HG03060 (cell line): ENCODE data around the gene WDR82.

ENCODE experiments used
- ATAC-seq: cut with Tn5 transposase; IDR thresholded peaks from one replicate; pipeline ENCODE4 v1.9.1; 2021; ENCODE audit warnings: low read depth, moderate number of reproducible peaks; ENCODE audit not compliant: unreplicated experiment

The WDR82 gene

DNA sequence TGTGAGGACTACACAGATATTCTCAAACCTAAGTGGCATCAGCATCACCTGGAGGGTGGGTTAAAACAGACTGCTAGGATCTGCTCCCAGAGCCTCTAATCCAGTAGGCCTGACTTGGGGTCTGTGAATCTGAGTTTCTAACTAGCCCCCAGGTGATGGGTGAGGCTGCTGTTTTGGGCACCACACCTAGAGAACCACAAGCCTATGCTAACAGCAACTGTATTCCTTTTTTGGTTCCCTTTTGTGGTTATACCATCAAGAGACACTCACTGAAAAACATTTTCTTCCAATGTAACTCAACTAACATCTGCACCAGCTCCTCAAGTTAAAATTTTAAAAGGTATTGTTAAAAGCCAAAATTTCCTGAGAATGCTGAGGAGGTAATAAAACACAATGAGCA lies 16.0 kb downstream of the WDR82 start:
- no peak for ATAC-seq

DNA sequence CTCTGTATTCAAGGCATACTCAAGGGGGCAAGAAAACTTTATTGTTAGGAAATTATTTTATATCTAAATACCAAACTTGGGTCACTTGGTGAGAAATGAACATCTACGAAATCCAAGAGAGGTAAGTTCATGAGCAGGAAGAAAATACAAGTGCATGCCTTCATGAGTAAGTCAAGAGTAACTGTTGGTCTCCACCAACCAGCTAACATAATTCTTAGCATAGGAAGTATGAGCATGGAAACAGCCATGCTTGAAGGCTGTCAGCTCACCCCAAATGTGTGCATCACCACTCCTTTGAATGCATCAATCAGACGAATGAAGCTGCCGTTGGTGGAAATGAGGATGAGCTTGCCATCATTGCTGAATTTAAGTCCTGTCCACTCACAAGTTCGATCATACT lies 19.0 kb downstream of the WDR82 start:
- no peak for ATAC-seq

DNA sequence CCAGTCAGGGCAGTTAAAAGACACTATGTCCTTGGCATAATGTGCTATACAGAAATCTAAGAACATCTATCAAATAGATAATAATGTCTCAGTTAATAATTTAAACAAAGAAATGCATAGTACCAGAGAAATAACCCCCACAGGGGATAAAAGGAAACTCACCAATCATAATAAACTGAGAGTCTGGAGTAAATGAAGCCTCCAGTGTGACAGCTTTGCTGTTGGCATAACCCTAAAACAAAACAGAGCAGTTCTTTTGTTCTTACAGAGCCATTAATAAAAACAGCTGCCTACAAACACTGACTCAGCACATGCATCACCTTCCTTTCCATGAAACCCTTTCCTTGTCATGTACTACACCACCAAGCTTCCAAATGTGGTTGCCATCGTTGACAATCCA lies 19.4 kb downstream of the WDR82 start:
- ATAC-seq = no peak

DNA sequence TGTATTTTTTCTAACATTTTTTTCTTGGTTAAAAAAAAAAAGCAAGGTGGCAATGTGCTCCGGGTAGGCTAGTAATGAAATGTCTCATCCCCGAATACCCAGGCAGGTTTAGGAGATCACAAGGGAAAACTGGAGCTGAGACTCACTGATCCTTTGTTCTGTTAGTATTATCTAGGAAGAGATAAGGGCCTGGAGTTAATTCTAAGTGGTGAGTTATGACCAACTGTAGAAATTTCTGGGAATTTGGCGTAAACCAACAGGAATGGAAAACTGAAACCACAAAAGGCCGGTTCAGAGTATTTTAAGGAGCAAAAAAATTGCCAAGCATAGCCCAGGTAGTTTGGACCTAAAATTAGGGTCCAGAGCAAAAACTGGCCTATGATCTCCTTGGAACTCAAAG lies 20.5 kb downstream of the WDR82 start:
- ATAC-seq = no peak

DNA sequence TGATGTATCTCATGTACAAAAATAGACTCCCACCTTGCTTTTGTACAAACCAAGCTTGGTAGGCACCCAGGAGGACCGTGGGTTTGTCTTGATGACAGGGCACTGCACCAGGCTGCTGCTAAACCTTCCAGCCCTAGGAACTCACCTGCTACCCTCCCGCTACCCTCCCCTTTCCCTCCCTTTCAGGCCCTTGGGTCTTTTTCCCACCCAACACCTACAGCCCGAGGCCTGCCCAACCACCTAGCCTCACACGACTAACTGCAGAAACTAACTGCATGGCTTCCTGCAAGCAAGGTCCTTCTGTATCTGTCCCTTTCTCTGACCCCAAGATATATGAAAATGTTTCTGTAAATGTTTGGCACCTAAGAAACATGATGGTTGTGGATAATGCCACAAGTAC lies 21.8 kb downstream of the WDR82 start:
- ATAC-seq = no peak

DNA sequence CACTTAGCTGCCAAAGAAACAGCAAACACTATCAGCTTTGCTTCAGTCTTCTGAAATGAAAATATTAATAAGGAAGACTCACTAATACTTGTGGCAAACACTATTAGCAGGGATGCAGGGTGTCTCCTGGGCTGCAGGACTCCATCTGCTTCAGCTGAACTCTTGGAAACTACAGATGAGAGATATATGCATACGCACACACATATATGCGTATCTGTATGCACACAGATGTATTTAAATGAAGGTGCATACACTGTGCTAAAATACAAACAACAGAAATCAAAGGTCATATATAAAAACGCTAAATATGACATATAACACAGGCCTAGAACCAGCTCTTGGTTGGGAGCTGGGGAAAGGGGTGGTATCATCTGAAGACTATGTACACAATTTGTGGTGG lies 22.3 kb downstream of the WDR82 start:
- no peak for ATAC-seq

DNA sequence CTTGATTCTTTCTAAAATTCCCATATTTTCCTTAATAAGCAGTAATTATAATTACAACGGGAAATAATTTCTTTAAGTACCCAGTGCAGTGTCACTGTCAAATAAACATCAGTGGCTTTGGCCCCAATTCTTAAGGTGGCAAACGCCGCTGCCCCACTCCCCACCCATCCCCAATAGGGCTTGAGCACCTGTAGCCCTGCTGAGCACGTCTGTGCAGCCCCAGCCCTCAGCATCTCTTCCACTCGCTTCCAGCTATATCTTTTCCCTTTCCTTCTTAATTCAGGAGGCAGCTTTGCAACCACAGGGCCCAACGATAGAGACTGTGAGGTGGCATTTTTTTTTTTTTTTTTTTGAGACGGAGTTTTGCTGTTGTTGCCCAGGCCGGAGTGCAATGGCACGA lies 23.8 kb downstream of the WDR82 start:
- no peak for ATAC-seq

DNA sequence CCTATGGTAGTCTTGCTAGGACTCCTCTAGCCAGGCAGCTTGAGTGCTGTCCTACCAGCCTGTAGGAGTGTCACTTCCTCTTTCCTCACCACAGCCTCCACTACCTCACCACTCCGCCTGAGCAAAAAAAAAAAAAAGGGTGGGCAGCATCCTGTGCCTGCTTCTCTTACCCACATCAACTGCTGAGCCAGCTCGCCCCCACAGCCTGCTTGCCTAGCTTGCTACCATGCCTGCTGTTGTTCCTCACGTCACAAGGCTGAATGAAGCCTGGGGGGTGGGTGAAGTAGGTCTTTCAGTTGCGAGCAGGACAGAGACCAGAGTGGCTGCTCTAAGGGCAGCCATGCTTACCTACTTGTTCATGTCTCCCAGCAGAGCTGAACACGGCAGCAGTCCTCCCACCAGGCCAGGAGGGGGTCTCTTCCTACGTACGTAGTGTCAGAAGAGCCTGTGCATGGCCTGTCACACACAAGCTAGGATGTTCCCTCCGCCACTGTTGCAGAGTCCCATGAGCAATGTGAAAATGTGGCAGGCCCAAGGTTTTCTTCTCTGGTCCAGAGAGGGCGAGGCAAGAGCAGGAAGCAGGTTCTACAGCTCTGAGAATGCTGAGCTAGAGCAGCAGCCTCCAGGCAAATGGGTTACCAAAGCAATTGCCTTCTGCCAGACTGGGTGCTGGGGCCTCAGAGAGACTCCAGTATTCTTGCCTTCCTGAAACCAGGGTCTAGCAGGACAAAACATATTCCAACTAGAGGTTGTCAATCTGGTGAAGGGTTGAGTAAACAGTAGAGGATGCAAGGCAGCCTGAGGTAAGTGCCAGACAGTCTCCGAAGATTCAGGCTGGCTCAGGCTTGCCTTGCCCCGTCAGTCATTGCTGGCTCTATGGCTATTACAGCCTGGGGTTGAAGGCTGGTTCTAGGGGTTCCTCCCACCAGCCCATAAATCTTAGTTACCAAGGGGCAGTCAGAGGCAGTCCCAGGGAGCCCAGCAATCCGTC lies 24.8 kb downstream of the WDR82 start:
- ATAC-seq = peak; percentile 94

DNA sequence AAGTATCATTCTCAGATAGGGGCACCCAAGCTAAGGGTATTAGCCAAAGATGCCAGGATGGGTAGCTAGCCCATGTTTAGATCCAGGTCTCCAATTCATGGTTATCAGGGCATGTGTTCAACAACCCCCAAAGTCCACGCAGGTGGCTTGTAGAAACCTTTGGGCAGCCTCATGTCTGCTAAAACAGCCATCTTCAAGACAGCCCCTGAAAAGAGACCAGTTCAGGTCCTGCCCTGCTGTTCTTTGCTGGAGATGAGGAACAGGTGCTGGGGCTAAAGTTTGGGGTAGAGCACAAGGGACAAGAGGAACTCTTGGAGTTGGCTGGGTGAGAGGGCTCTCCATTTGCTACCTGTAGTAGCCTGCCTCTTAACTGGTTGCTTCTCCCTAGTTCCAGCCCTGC lies 28.3 kb downstream of the WDR82 start:
- no peak for ATAC-seq

DNA sequence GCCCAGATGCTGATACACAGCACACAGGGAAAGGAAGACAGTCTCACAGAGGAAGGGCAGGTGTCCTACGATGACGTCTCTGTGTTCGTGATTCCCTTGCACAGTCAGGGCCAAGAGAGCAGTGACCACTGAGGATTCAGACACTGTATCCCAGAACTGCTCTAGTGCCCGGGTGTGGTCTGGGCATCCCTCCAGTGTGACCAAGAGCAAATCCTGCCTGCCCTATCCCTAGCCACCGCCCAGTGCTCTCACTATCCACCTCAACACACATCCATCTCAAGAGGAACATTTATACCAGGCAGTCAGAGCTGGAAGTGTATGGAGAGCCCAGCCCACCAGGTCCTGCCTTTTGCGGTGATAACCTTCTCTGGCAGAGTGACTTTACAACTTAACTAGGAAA lies 28.8 kb downstream of the WDR82 start:
- ATAC-seq = no peak

DNA sequence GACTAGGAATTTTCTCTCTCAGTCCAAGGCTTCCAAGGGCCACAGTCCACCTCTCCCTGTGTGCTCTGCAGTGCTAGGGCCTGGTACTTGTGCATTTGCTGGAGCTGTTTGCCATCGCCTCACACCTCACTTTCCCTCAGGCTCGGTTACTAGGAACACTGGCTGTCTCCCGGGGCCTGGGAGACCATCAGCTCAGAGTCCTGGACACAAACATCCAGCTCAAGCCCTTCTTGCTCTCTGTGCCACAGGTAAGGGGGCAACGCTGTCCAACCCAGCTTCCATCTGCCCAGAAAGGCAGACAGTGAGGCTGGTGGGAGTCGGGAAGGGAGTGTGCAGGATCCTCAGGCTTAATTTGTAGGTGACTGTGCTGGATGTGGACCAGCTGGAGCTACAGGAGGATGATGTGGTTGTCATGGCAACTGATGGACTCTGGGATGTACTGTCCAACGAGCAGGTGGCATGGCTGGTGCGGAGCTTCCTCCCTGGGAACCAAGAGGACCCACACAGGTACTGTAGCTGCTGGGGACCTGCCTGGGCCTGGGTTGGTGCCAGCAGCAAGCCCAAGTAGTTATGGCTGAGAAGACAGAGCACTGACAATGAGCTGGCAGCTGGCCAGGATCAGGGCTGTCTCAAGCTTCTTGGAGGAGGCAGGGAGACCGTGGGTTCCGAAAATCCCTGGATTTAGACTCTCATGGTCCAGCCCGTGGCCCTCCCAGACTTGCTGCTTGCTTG lies 29.5 kb downstream of the WDR82 start:
- no peak for ATAC-seq

DNA sequence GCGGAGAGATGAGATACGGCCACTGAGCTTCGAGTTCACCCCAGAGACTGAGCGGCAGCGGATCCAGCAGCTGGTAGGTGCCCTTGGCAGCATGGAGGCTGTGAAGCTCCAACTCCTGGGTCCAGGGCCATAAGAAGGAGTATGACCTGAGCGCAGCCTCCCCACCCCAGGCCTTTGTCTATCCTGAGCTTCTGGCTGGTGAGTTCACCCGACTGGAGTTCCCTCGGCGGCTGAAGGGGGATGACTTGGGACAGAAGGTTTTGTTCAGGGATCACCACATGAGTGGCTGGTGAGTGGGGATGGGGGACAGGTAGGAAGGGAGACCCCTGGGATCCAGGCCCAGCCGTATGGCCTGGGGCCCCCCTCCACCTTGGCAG lies 30.3 kb downstream of the WDR82 start:
- no peak for ATAC-seq

DNA sequence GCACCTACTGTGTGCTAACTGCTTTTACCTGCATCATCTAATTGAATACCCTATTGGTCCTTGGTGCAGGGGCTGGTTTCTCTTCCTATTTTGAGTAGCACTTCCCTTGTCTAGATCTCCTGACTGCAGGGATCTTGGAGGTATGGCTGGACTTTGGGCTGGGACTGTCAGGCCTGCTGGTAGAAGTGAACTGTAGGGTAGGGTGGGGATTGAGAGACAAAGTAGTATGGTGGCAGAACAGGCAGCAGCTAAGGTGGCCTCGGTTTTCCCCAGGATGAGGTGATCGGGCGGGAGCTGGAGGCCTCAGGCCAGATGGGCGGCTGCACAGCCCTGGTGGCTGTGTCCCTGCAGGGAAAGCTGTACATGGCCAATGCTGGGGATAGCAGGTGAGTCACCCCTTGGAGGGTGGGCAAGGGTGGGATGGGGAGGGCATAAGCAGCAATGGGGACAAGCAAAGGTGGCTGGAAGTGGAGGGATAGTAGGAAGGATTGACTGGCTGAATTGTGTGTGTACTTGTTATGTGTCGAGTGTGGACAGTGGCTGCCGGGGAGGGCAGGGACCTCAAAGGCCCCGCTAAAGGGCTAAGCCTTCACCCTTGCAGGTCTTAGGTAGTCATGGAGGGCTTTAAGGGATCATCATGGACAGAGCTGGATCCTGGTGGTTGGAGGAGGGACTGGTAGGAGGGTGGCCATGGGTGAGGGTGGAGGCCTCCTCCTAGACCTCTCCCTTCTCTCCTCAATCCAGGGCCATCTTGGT lies 30.9 kb downstream of the WDR82 start:
- ATAC-seq = no peak

DNA sequence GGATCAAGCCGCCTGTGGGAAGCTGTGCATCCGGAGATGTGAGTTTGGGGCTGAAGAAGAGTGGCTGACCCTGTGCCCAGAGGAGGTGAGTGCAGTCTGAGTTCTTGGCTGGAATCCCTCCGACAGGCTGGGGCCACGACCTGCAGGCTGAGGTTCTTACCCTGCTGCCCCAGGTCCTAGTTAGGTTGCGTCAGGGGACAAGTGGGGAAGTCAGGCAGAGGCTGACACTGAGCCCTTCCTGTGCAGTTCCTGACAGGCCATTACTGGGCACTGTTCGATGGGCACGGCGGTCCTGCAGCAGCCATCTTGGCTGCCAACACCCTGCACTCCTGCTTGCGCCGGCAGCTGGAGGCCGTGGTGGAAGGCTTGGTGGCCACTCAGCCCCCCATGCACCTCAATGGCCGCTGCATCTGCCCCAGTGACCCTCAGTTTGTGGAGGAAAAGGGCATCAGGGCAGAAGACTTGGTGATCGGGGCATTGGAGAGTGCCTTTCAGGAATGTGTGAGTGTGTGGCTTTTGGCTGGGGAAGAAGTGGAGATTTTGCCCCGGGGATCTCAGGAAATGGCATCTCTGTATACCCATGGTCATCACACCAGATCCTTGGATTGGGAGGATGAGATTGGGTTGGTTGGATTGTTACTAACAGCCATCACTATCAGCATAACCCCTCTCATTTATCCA lies 31.6 kb downstream of the WDR82 start:
- no peak for ATAC-seq

DNA sequence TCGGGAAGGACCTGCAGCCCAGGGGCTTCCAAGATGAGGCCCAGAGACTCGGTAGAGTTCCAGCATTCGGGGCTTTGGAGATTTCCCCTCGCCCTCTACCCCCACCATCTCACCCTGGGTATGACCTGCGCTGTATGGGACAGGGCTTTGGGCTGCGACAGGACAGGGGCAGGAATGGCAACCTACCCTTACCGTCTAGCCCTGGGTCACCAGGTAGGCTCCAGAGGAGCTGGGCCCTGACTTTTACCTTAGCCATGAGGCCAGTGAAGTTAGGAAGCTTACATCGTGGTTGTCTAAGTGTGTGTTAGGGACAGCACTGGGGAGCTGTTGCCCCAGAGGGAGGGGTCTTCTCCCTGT lies 32.2 kb downstream of the WDR82 start:
- ATAC-seq = no peak

DNA sequence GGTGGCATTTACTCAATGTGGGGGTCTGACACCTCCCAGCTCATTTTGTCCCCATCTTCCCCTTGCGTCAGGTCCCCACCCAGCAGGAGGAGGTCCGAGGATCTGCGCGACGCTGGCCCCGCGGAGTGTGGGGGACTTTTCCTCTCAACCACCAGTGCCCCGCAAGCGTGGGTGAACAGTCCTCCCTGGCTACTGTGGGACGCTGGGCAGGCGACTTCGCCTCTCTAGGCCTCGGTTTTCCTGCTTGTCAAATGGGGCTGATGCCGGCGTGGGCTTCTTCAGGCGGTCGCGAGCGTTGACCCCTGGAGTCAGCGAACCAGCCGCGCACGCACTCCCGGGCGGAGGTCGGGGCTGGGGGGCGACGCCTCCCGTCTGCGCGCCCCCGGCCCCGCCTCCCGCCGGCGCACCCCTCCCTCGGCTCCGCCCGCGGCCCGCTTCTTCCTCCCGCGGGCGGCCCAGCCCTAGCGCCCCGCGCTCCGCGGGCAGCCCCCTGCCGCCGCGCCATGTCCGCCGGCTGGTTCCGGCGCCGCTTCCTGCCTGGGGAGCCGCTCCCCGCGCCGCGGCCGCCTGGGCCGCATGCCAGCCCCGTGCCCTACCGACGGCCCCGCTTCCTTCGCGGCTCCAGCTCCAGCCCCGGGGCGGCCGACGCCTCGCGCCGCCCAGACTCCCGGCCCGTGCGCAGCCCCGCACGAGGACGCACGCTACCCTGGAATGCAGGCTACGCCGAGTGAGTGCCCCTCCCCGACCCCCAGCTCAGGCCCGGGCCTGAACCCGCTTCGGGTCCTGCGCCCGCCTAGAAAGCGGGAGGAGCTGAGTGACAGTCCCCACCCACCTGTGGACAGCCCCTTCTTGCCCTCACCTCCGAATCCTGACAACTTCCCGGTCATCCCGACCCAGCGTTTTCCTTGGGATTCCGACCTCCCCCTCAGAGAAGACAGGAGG lies 32.9 kb downstream of the WDR82 start, which contains the start of gene PPM1M:
TSS of gene PPM1M (plus strand) at position 438 of the 942 bp plus-strand sequence. CDS start at position 504, 66 bp downstream.
- ATAC-seq = no peak

DNA sequence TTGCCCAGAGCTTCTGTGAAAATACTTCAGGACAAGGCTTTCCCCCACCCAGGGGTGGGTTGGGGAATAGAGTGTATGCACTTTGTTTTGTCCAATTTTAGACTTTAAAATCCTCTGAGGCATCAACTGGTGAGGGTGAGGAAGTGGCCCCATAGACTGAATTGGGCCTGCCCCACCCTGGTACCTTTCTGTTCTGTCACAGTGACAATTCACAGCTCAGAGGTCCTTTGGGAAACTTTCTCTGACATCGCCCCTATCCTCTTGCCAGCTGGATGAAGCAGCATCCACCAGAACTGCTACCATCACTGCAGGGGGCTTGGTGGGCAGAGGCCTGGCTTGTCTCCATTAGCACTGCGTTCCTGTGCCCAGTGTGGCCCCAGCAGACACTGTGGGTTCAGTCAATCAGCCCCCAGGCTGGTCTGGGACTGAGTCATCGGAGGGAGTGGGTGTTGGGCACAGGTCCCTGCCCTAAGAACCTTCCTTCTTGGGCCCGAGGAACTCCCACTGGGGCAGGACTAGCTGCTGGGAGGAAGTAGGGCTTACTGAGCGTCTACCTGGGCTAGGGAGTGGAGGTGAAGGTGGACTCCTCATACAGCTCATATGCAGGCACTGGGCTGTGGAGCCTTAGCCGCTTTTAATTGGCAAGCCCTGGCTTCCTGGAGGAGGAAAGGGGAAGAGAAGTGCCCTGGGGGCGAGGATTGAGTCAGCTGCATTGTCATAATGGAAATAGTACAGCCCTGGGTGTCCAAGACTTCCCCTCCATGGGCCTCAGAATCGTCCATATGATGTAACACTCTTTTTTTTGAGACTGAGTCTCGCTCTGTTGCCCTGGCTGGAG lies 34.4 kb downstream of the WDR82 start:
- no peak for ATAC-seq

DNA sequence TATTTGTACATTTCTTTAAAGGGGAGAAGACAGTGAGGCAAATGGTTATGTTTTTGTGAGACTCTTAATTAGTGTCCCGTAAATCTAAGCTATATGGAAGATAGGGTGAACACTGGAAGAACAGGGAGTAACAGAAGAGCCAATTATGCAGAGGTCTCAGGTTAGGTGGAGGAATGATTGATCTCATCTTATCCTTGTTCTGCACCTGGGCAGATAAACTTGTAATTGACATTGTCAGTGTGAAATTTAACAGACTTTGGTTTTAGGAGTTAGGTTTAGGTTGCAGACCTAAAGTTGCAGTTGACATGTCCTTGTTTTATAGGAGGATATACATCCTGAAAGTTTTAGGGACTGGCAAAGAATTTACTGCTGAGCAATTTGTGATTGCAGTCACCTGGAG lies 36.4 kb downstream of the WDR82 start:
- no peak for ATAC-seq
